HEK293T (cell line): Measurements from ENCODE around the gene CD52.

Experiments
- CTCF ChIA-PET: fragments of 350-600 bp; formaldehyde crosslinking; extraction: SDS; loops from one replicate; lab custom pipeline; 2021; ENCODE audit warnings: antibody characterized with exemption, inconsistent platforms; lab: Yijun Ruan, JAX
- POLR2A ChIA-PET: fragments of 350-600 bp; formaldehyde crosslinking; extraction: SDS; loops from one replicate; lab custom pipeline; 2020; ENCODE audit warnings: antibody characterized with exemption, inconsistent platforms; lab: Yijun Ruan, JAX
- DNase-seq: peaks from one replicate; pipeline ENCODE4 v3.0.0; 2012; ENCODE audit warnings: mixed read lengths; ENCODE audit errors: extremely low spot score
- ARNT ChIP-seq: fragments of 450-650 bp; IDR thresholded peaks from 2 replicates; pipeline ENCODE4 v1.6.1; 2017; ENCODE audit warnings: mild to moderate bottlenecking
- BHLHE40 ChIP-seq: fragments of 450-650 bp; IDR thresholded peaks from 2 replicates; pipeline ENCODE4 v1.6.1; 2016; ENCODE audit warnings: mild to moderate bottlenecking, moderate library complexity, borderline replicate concordance
- CTBP1 ChIP-seq: fragments of 450-650 bp; IDR thresholded peaks from 2 replicates; pipeline ENCODE4 v1.6.1; 2016; ENCODE audit warnings: borderline replicate concordance
- ELF4 ChIP-seq: fragments of 450-650 bp; IDR thresholded peaks from 2 replicates; pipeline ENCODE4 v1.6.1; 2017; ENCODE audit warnings: antibody characterized with exemption
- FOXA1 ChIP-seq: fragments of 450-650 bp; IDR thresholded peaks from 2 replicates; pipeline ENCODE4 v1.6.1; 2016; ENCODE audit warnings: mild to moderate bottlenecking
- FOXK2 ChIP-seq: fragments of 450-650 bp; IDR thresholded peaks from 2 replicates; pipeline ENCODE4 v1.6.1; 2016; ENCODE audit warnings: mild to moderate bottlenecking
- FOXM1 ChIP-seq: fragments of 450-650 bp; IDR thresholded peaks from 2 replicates; pipeline ENCODE4 v1.6.1; 2017; ENCODE audit warnings: mild to moderate bottlenecking, borderline replicate concordance
- HDGF ChIP-seq: fragments of 450-650 bp; IDR thresholded peaks from 2 replicates; pipeline ENCODE4 v1.6.1; 2017; ENCODE audit warnings: antibody characterized with exemption, borderline replicate concordance
- L3MBTL2 ChIP-seq: fragments of 450-650 bp; conservative IDR thresholded peaks from 2 replicates; pipeline ENCODE4 v1.6.1; 2016; ENCODE audit warnings: mild to moderate bottlenecking
- LEF1 ChIP-seq: fragments of 450-650 bp; IDR thresholded peaks from 2 replicates; pipeline ENCODE4 v1.6.1; 2017; ENCODE audit warnings: mild to moderate bottlenecking, borderline replicate concordance
- NFRKB ChIP-seq: fragments of 450-650 bp; IDR thresholded peaks from 2 replicates; pipeline ENCODE4 v1.6.1; 2016; ENCODE audit warnings: mild to moderate bottlenecking, moderate library complexity
- PKNOX1 ChIP-seq: fragments of 450-650 bp; IDR thresholded peaks from 2 replicates; pipeline ENCODE4 v1.6.1; 2016
- SP1 ChIP-seq: fragments of 450-650 bp; IDR thresholded peaks from 2 replicates; pipeline ENCODE4 v1.6.1; 2017
- SUZ12 ChIP-seq: fragments of 450-650 bp; IDR thresholded peaks from 2 replicates; pipeline ENCODE4 v1.6.1; 2016; ENCODE audit warnings: mild to moderate bottlenecking
- TARDBP ChIP-seq: fragments of 450-650 bp; IDR thresholded peaks from 2 replicates; pipeline ENCODE4 v1.6.1; 2016
- ZNF384 ChIP-seq: fragments of 450-650 bp; IDR thresholded peaks from 2 replicates; pipeline ENCODE4 v1.6.1; 2016

The CD52 gene

GRCh38 chr1:26344147-26344920, 26.6 kb downstream of the CD52 start:
- ChIA-PET POLR2A (no interaction called here), CTCF (no interaction called here)
- no peak for TF ChIP-seq FOXK2
- no peak for TF ChIP-seq ELF4
- TF ChIP-seq SUZ12, result no peak
- no peak for TF ChIP-seq LEF1
- TF ChIP-seq PKNOX1, result no peak
- TF ChIP-seq SP1, result no peak
- TF ChIP-seq FOXA1, result no peak
- no peak for TF ChIP-seq TARDBP
- TF ChIP-seq HDGF, result no peak
- no peak for TF ChIP-seq L3MBTL2
- no peak for TF ChIP-seq BHLHE40
- TF ChIP-seq NFRKB, result no peak
- TF ChIP-seq ARNT, result no peak
- no peak for TF ChIP-seq ZNF384
- no peak for TF ChIP-seq FOXM1
- no peak for TF ChIP-seq CTBP1
- no peak for DNase-seq

GRCh38 chr1:26345718-26346117, 28.0 kb downstream of the CD52 start:
- POLR2A ChIA-PET, result interaction anchor here (1.0 to 1.9 kb wide), 2 partner anchors 17 to 87 kb away, joined by 3 to 4 read pairs; partner anchors contain the start of gene DHDDS
- no peak for DNase-seq
- CTCF ChIA-PET, result no interaction called here
- TF ChIP-seq TARDBP (no peak), BHLHE40 (no peak), NFRKB (no peak), ZNF384 (no peak), SUZ12 (no peak)

- POLR2A ChIA-PET, result interaction anchor here (0.5 to 1.9 kb wide), 4 partner anchors 10 to 86 kb away, joined by 3 to 4 read pairs (median 3); partner anchors contain the start of gene DHDDS
- TF ChIP-seq PKNOX1, result no peak
- TF ChIP-seq LEF1, result no peak
- no peak for TF ChIP-seq HDGF
- TF ChIP-seq FOXM1, result no peak
- CTCF ChIA-PET, result no interaction called here
- DNase-seq, result no peak
These were observed 28.7 kb downstream of the CD52 start for GRCh38 chr1:26346274-26347033.

GRCh38 chr1:26349188-26349876, 31.6 kb downstream of the CD52 start:
- CTCF ChIA-PET, result interaction anchor here (0.7 kb wide), 1 partner anchor 107 kb away, joined by 9 read pairs; no protein-coding TSS in a partner anchor

GRCh38 chr1:26349877-26350244, 32.1 kb downstream of the CD52 start:
- TF ChIP-seq SP1 (no peak), PKNOX1 (no peak), ZNF384 (no peak), TARDBP (no peak), L3MBTL2 (no peak), LEF1 (no peak), CTBP1 (no peak), FOXM1 (no peak), NFRKB (no peak), BHLHE40 (no peak), HDGF (no peak), SUZ12 (no peak), FOXK2 (no peak), ELF4 (no peak), ARNT (no peak)
- CTCF ChIA-PET, result interaction anchor here (0.7 kb wide), 1 partner anchor 108 kb away, joined by 9 read pairs; no protein-coding TSS in a partner anchor

More at GRCh38 chr1:26349188-26349876, 31.6 kb downstream of the CD52 start:
- TF ChIP-seq FOXK2, result no peak
- no peak for TF ChIP-seq TARDBP
- TF ChIP-seq SUZ12, result no peak
- no peak for TF ChIP-seq L3MBTL2
- TF ChIP-seq ARNT, result no peak
- TF ChIP-seq BHLHE40, result no peak
- TF ChIP-seq SP1, result no peak
- TF ChIP-seq ZNF384, result no peak
- TF ChIP-seq FOXM1, result no peak
- TF ChIP-seq HDGF, result no peak
- TF ChIP-seq NFRKB, result no peak
- no peak for TF ChIP-seq PKNOX1
- TF ChIP-seq ELF4, result no peak
- TF ChIP-seq LEF1, result no peak
- TF ChIP-seq FOXA1, result no peak
- no peak for TF ChIP-seq CTBP1
- no peak for DNase-seq
- POLR2A ChIA-PET, result no interaction called here

More at GRCh38 chr1:26349877-26350244, 32.1 kb downstream of the CD52 start:
- POLR2A ChIA-PET, result no interaction called here
- no peak for DNase-seq
